ENCODE results near the gene BBLN. TPM values are rescaled to one million over a fixed set of nuclear protein-coding genes. Genes with fewer than 3 reads are reported as not detected.

Gene BBLN
- polyA plus RNA-seq, 1 donor from 2014 or later, result 330 TPM

DNA sequence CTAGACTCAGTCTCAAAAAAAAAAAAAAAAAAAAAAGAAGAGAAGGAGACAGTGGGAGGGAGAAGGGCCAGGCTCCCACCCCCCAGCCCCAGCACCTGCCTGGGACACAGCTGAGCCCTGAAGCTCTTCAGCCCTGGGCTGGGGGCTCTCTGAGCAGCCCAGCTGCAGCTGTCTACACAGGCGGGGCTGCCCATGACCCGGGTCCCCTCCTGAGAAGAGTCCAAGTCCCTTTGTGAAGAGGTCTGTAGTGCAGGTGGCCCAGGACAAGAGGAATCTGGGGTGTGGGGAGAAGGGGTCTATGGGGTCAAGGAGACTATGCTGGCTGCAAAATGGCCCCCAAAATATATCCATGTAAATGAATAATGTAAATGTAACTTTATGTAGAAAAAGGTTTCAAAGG is 17.5 kb upstream of the BBLN start:
- no peaks in the 10 kb centered on the region for H3K79me2 ChIP-seq (replicated peaks; ENCODE audit: insufficient read depth, low read length)
- H3K9me3 ChIP-seq (ENCODE audit: low read length), result no peaks in the 10 kb centered on the region
- H3K9me2 ChIP-seq (ENCODE audit: insufficient read depth, low read length), result no peaks in the 10 kb centered on the region
- no peaks in the 10 kb centered on the region for H3K36me3 ChIP-seq (ENCODE audit: insufficient read depth, low read length)
- no peak overlapping the region for H3K4me3 ChIP-seq (ENCODE audit: low read length)
- no peak overlapping the region for H2AFZ ChIP-seq (ENCODE audit: low read depth, low read length)
- H3K9ac ChIP-seq (ENCODE audit: low read length), result no peak overlapping the region
- TF ChIP-seq SMC3 (conservative IDR thresholded peaks at IDR 0.05; ENCODE audit: poor library complexity) (no peak), RAD21 (conservative IDR thresholded peaks at IDR 0.05) (no peak), MXI1 (conservative IDR thresholded peaks at IDR 0.05; ENCODE audit: poor library complexity, severe bottlenecking) (no peak), CTCF (IDR thresholded peaks at IDR 0.05; ENCODE audit: poor library complexity, severe bottlenecking) (no peak), POLR2AphosphoS5 (IDR thresholded peaks at IDR 0.05) (no peak)
- TF ChIP-seq, protein P1, sequence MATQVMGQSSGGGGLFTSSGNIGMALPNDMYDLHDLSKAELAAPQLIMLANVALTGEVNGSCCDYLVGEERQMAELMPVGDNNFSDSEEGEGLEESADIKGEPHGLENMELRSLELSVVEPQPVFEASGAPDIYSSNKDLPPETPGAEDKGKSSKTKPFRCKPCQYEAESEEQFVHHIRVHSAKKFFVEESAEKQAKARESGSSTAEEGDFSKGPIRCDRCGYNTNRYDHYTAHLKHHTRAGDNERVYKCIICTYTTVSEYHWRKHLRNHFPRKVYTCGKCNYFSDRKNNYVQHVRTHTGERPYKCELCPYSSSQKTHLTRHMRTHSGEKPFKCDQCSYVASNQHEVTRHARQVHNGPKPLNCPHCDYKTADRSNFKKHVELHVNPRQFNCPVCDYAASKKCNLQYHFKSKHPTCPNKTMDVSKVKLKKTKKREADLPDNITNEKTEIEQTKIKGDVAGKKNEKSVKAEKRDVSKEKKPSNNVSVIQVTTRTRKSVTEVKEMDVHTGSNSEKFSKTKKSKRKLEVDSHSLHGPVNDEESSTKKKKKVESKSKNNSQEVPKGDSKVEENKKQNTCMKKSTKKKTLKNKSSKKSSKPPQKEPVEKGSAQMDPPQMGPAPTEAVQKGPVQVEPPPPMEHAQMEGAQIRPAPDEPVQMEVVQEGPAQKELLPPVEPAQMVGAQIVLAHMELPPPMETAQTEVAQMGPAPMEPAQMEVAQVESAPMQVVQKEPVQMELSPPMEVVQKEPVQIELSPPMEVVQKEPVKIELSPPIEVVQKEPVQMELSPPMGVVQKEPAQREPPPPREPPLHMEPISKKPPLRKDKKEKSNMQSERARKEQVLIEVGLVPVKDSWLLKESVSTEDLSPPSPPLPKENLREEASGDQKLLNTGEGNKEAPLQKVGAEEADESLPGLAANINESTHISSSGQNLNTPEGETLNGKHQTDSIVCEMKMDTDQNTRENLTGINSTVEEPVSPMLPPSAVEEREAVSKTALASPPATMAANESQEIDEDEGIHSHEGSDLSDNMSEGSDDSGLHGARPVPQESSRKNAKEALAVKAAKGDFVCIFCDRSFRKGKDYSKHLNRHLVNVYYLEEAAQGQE (IDR thresholded peaks at IDR 0.05; ENCODE audit: borderline replicate concordance), result no peak
- no peaks in the 10 kb centered on the region for H3F3A ChIP-seq (ENCODE audit: insufficient read depth, low read length, poor library complexity, severe bottlenecking)
- no peak overlapping the region for H3K4me2 ChIP-seq (ENCODE audit: low read length)
- no peak overlapping the region for H3K27ac ChIP-seq (ENCODE audit: low read length)
- H4K20me1 ChIP-seq (ENCODE audit: insufficient read depth), result no peaks in the 10 kb centered on the region
- H3K27me3 ChIP-seq (ENCODE audit: insufficient read depth, low read depth, low read length), result no peaks in the 10 kb centered on the region

GRCh38 chr9:128143525-128144238 is 16.4 kb upstream of the BBLN start:
- H3K36me3 ChIP-seq (ENCODE audit: insufficient read depth, low read length), result no peaks in the 10 kb centered on the region
- H3F3A ChIP-seq (ENCODE audit: insufficient read depth, low read length, poor library complexity, severe bottlenecking), result no peaks in the 10 kb centered on the region
- no peaks in the 10 kb centered on the region for H4K20me1 ChIP-seq (ENCODE audit: insufficient read depth)
- no peak for TF ChIP-seq MXI1 (conservative IDR thresholded peaks at IDR 0.05; ENCODE audit: poor library complexity, severe bottlenecking)
- no peak for TF ChIP-seq POLR2AphosphoS5 (IDR thresholded peaks at IDR 0.05)
- TF ChIP-seq, protein P1 (IDR thresholded peaks at IDR 0.05; ENCODE audit: borderline replicate concordance), result no peak
- TF ChIP-seq SMC3 (conservative IDR thresholded peaks at IDR 0.05; ENCODE audit: poor library complexity), result no peak
- TF ChIP-seq TAF1 (IDR thresholded peaks at IDR 0.05; ENCODE audit: low read depth), result no peak
- no peak for TF ChIP-seq RAD21 (conservative IDR thresholded peaks at IDR 0.05)
- TF ChIP-seq EP300 (conservative IDR thresholded peaks at IDR 0.05; ENCODE audit: poor library complexity, severe bottlenecking), result no peak
- no peak for TF ChIP-seq EZH2 (IDR thresholded peaks at IDR 0.05; ENCODE audit: borderline replicate concordance, insufficient read depth, low read length, poor library complexity, severe bottlenecking)
- TF ChIP-seq CTCF (IDR thresholded peaks at IDR 0.05; ENCODE audit: poor library complexity, severe bottlenecking), result no peak
- H3K79me2 ChIP-seq (replicated peaks; ENCODE audit: insufficient read depth, low read length), result no peaks in the 10 kb centered on the region
- no peak overlapping the region for H2AFZ ChIP-seq (ENCODE audit: low read depth, low read length)
- no peaks in the 10 kb centered on the region for H3K9me2 ChIP-seq (ENCODE audit: insufficient read depth, low read length)
- H3K27ac ChIP-seq (ENCODE audit: low read length), result no peak overlapping the region
- H3K4me2 ChIP-seq (ENCODE audit: low read length), result no peak overlapping the region
- no peaks in the 10 kb centered on the region for H3K9me3 ChIP-seq (ENCODE audit: low read length)
- H3K4me3 ChIP-seq (ENCODE audit: low read length), result no peak overlapping the region
- no peaks in the 10 kb centered on the region for H3K27me3 ChIP-seq (ENCODE audit: insufficient read depth, low read depth, low read length)
- no peak overlapping the region for H3K9ac ChIP-seq (ENCODE audit: low read length)

Data from neural cell (in vitro differentiated cells).